ENCODE measurements around the gene RBM23.

DNA sequence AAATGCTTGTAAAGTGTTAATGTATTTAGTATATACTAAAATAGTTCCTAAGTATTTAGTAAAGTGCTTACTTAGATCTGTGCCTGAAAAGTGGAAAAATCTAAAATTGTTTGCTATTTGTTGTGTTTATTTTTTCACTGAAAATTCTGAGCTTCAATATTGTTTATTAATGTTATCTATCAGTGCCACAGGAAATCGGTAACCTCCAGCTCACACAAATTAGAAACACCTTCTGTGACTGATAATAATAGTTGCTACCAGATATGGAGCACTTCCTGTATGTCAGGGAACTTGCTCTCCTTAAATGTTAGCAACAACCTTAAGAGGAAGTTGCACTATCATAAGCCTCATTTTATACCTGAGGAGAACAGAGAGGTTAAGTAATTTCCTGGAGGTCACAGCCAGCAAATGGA, 48.1 kb downstream of the RBM23 start:
- no peak for TF ChIP-seq POLR2A (IDR thresholded peaks at IDR 0.05)
- TF ChIP-seq, protein P1, sequence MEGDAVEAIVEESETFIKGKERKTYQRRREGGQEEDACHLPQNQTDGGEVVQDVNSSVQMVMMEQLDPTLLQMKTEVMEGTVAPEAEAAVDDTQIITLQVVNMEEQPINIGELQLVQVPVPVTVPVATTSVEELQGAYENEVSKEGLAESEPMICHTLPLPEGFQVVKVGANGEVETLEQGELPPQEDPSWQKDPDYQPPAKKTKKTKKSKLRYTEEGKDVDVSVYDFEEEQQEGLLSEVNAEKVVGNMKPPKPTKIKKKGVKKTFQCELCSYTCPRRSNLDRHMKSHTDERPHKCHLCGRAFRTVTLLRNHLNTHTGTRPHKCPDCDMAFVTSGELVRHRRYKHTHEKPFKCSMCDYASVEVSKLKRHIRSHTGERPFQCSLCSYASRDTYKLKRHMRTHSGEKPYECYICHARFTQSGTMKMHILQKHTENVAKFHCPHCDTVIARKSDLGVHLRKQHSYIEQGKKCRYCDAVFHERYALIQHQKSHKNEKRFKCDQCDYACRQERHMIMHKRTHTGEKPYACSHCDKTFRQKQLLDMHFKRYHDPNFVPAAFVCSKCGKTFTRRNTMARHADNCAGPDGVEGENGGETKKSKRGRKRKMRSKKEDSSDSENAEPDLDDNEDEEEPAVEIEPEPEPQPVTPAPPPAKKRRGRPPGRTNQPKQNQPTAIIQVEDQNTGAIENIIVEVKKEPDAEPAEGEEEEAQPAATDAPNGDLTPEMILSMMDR (IDR thresholded peaks at IDR 0.05), result no peak
